Measurements from ENCODE around the gene CLTCL1.

DNA sequence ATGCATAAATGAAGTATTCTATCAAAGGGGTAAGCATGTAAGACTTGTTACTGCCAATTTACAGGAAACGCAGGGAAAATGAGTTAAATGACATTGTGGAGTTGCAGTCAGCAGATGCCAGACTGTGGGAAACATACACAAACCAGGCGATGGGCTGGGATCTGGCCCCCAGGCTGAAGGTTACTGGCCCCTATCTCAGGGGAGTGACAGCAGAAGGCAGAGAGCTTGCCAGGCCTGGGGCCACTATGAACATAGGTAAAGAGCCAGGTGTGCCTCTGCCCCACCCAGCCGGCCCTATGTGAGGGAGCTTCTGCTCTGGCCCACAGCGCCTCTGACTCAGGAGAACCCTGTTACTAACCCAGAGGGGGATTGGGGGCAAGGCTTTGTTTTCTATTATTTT lies 86.9 kb downstream of the CLTCL1 start:
- TF ChIP-seq, protein P1, sequence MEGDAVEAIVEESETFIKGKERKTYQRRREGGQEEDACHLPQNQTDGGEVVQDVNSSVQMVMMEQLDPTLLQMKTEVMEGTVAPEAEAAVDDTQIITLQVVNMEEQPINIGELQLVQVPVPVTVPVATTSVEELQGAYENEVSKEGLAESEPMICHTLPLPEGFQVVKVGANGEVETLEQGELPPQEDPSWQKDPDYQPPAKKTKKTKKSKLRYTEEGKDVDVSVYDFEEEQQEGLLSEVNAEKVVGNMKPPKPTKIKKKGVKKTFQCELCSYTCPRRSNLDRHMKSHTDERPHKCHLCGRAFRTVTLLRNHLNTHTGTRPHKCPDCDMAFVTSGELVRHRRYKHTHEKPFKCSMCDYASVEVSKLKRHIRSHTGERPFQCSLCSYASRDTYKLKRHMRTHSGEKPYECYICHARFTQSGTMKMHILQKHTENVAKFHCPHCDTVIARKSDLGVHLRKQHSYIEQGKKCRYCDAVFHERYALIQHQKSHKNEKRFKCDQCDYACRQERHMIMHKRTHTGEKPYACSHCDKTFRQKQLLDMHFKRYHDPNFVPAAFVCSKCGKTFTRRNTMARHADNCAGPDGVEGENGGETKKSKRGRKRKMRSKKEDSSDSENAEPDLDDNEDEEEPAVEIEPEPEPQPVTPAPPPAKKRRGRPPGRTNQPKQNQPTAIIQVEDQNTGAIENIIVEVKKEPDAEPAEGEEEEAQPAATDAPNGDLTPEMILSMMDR (IDR thresholded peaks at IDR 0.05 in 4 of 5, conservative IDR thresholded peaks at IDR 0.05 in 1 of 5) = no peak
- no peak for TF ChIP-seq POLR2A (IDR thresholded peaks at IDR 0.05)

Data from gastrocnemius medialis (tissue), 4 donors.